Neural cell (in vitro differentiated cells): ENCODE results near the gene SLCO2A1.

Source experiments
- EP300 ChIP-seq: fragments of 450-650 bp; conservative IDR thresholded peaks from 2 replicates; pipeline ENCODE4 v1.6.1; 2014; ENCODE audit warnings: antibody characterized with exemption, mild to moderate bottlenecking, moderate library complexity; ENCODE audit not compliant: poor library complexity, severe bottlenecking
- EZH2 ChIP-seq: fragments of 200-600, 300-800 bp; shearing (Covaris generic), sonication (generic); IDR thresholded peaks from 2 replicates; pipeline ENCODE4 v1.6.1; 2014; ENCODE audit warnings: antibody characterized with exemption, low read length, borderline replicate concordance, mild to moderate bottlenecking; ENCODE audit not compliant: insufficient read depth, poor library complexity, severe bottlenecking
- TF ChIP-seq, protein P1 (sequence below): fragments of 450-650 bp; IDR thresholded peaks from 2 replicates; pipeline ENCODE4 v1.5.1; 2014; ENCODE audit warnings: antibody characterized with exemption, mild to moderate bottlenecking, moderate library complexity; ENCODE audit not compliant: poor library complexity, severe bottlenecking
- TF ChIP-seq, protein P2 (sequence below): IDR thresholded peaks from 2 replicates; pipeline ENCODE4 v1.6.1; 2012; ENCODE audit warnings: borderline replicate concordance

DNA sequence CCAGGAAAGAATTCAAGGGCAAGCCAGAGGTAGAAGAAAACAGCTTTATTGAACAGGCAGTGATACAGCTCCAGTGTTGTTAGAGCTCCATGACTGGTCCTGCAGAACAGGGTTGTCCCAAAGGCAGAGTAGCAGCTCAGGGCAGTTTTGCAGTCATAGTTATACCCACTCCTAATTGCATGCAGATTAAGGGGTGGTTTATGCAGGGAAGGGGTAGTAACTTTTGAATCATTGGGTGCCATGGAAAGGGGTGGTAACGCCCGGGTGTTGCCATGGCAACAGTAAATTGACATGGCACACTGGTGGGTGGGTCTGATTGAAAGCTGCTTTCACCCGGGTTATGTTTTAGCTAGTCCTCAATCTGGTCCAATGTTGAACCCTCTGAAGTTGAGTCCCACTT lies 124.3 kb downstream of the SLCO2A1 start:
- TF ChIP-seq, protein P1, sequence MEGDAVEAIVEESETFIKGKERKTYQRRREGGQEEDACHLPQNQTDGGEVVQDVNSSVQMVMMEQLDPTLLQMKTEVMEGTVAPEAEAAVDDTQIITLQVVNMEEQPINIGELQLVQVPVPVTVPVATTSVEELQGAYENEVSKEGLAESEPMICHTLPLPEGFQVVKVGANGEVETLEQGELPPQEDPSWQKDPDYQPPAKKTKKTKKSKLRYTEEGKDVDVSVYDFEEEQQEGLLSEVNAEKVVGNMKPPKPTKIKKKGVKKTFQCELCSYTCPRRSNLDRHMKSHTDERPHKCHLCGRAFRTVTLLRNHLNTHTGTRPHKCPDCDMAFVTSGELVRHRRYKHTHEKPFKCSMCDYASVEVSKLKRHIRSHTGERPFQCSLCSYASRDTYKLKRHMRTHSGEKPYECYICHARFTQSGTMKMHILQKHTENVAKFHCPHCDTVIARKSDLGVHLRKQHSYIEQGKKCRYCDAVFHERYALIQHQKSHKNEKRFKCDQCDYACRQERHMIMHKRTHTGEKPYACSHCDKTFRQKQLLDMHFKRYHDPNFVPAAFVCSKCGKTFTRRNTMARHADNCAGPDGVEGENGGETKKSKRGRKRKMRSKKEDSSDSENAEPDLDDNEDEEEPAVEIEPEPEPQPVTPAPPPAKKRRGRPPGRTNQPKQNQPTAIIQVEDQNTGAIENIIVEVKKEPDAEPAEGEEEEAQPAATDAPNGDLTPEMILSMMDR, result no peak
- TF ChIP-seq, protein P2, sequence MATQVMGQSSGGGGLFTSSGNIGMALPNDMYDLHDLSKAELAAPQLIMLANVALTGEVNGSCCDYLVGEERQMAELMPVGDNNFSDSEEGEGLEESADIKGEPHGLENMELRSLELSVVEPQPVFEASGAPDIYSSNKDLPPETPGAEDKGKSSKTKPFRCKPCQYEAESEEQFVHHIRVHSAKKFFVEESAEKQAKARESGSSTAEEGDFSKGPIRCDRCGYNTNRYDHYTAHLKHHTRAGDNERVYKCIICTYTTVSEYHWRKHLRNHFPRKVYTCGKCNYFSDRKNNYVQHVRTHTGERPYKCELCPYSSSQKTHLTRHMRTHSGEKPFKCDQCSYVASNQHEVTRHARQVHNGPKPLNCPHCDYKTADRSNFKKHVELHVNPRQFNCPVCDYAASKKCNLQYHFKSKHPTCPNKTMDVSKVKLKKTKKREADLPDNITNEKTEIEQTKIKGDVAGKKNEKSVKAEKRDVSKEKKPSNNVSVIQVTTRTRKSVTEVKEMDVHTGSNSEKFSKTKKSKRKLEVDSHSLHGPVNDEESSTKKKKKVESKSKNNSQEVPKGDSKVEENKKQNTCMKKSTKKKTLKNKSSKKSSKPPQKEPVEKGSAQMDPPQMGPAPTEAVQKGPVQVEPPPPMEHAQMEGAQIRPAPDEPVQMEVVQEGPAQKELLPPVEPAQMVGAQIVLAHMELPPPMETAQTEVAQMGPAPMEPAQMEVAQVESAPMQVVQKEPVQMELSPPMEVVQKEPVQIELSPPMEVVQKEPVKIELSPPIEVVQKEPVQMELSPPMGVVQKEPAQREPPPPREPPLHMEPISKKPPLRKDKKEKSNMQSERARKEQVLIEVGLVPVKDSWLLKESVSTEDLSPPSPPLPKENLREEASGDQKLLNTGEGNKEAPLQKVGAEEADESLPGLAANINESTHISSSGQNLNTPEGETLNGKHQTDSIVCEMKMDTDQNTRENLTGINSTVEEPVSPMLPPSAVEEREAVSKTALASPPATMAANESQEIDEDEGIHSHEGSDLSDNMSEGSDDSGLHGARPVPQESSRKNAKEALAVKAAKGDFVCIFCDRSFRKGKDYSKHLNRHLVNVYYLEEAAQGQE, result no peak
- TF ChIP-seq EP300, result no peak
- TF ChIP-seq EZH2, result no peak
